Spleen (tissue), 11 donors: ENCODE measurements around the gene GABRB1. TPM values are rescaled to one million over a fixed set of nuclear protein-coding genes. Genes with fewer than 3 reads are reported as not detected.

Source experiments
- DNase-seq: peaks from one replicate; pipeline ENCODE4 v3.0.0-alpha.2; 2020
- H3K27ac ChIP-seq, 8 donors: fragments of 200-600 bp; sonication (generic) in 7 of 8; 1 replicate in 4 of 8; 2 replicates in 4 of 8; pipeline versions ENCODE4 v1.5.0 to v1.8.0; 2016 to 2021; ENCODE audit warnings: inconsistent platforms in 4 of 8, mild to moderate bottlenecking in 4 of 8, moderate library complexity in 1 of 8
- H3K27me3 ChIP-seq, 7 donors: fragments of 200-600 bp; sonication (generic) in 6 of 7; replicated peaks in 1 of 7; 1 replicate in 4 of 7; 2 replicates in 3 of 7; pipeline versions ENCODE4 v1.5.0 to v1.8.0; 2016 to 2021; ENCODE audit warnings: inconsistent platforms in 3 of 7, mild to moderate bottlenecking in 1 of 7
- H3K36me3 ChIP-seq, 6 donors: fragments of 200-600 bp; sonication (generic) in 5 of 6; 1 replicate in 4 of 6; 2 replicates in 2 of 6; pipeline versions ENCODE4 v1.5.0 to v1.8.0; 2016 to 2021; ENCODE audit warnings: inconsistent platforms in 2 of 6
- H3K4me1 ChIP-seq, 6 donors: fragments of 200-600 bp; sonication (generic) in 5 of 6; 1 replicate in 3 of 6; 2 replicates in 3 of 6; pipeline versions ENCODE4 v1.5.0 to v1.8.0; 2016 to 2021; ENCODE audit warnings: inconsistent platforms in 3 of 6
- H3K4me3 ChIP-seq, 8 donors: fragments of 200-600 bp; sonication (generic) in 7 of 8; 1 replicate in 4 of 8; 2 replicates in 4 of 8; pipeline versions ENCODE4 v1.5.0 to v1.8.0; 2016 to 2021; ENCODE audit warnings: inconsistent platforms in 4 of 8, mild to moderate bottlenecking in 4 of 8, moderate library complexity in 2 of 8
- H3K9me3 ChIP-seq, 8 donors: fragments of 200-600 bp; sonication (generic) in 7 of 8; 1 replicate in 4 of 8; 2 replicates in 4 of 8; pipeline versions ENCODE4 v1.5.0 to v1.8.0; 2016 to 2021; ENCODE audit warnings: inconsistent platforms in 4 of 8
- CTCF ChIP-seq, 11 experiments: fragments of 200-600 bp in 7 of 11; fragments of 450-650 bp in 4 of 11; sonication (generic) in 4 of 11; IDR thresholded peaks in 8 of 11; conservative IDR thresholded peaks in 3 of 11; 1 replicate in 7 of 11; 2 replicates in 4 of 11; pipeline versions ENCODE4 v1.4.0 to v1.8.0; 2016 to 2021; ENCODE audit warnings: antibody characterized with exemption in 11 of 11, inconsistent platforms in 4 of 11, mild to moderate bottlenecking in 1 of 11
- POLR2A ChIP-seq, 3 donors: fragments of 450-650 bp; IDR thresholded peaks; one replicate each; pipeline ENCODE4 v1.5.1; 2017; ENCODE audit warnings: antibody characterized with exemption in 3 of 3, mild to moderate bottlenecking in 1 of 3
- POLR2AphosphoS5 ChIP-seq, 3 donors: sonication (generic); formaldehyde crosslinking; IDR thresholded peaks; one replicate each; pipeline ENCODE4 v1.5.1; 2017; ENCODE audit warnings: antibody characterized with exemption in 3 of 3
- WGBS, 5 donors: extraction: QIAGEN DNeasy Blood & Tissue Kit in 3 of 5; methylation state at CpG; one replicate each; pipeline versions ENCODE4 v1.1.5 to v1.1.7; 2013 to 2018; 5-methylcytosine and 5-hydroxymethylcytosine counted together
- intact Hi-C: fragments of 100-400 bp; cut with DNase I; formaldehyde crosslinking; loops from one replicate; pipeline ENCODE4 v1.15.0; 2023; ENCODE audit warnings: low total_unique reads
- polyA plus RNA-seq, 3 donors: library from polyadenylated mRNA; stranded (reverse); fragments of 200-250 nt; gene quantifications; one replicate each; pipeline ENCODE4 v1.2.1, GENCODE V29; 2013
- total RNA-seq, 7 donors: library from RNA; depleted of rRNA in 3 of 7; stranded (reverse); fragments of >200 nt in 3 of 7; fragmentation: NEBNext Ultra II Directional in 4 of 7; extraction: Animal tissue kit (Norgen Biotek cat#: 25700) in 4 of 7; gene quantifications; one replicate each; pipeline versions ENCODE4 v1.1.0 to v1.2.1, GENCODE V29; 2016 to 2021
- donor health status: healthy with polysubstance abuse.
- donor health status: DM: no; HTN: no; CAD: no; lungs with moderate emphysema.
- donor health status: DM: no; HTN: no; CAD: no.
- donor health status: Bipolar disorder and iron deficiency.
- donor health status: healthy.
- donor health status: DM: no; HTN: no; CAD: no.
- donor health status: DM: yes; HTN: yes; CAD: no.

GABRB1 gene
- total and polyA plus RNA-seq, 10 donors: not detected

- WGBS, 5 donors: 84 to 95% (median 88%) methylated on average over 3 of the region's 3 CpGs
- H3K4me3 ChIP-seq: no peak overlapping the region
- no peak overlapping the region for H3K27ac ChIP-seq
- no peaks in the 10 kb centered on the region for H3K27me3 ChIP-seq
- intact Hi-C loops: no loop called here
- H3K36me3 ChIP-seq: no peaks in the 10 kb centered on the region
- no peaks in the 10 kb centered on the region for H3K4me1 ChIP-seq
- TF ChIP-seq CTCF (IDR thresholded peaks at IDR 0.05 in 8 of 11, conservative IDR thresholded peaks at IDR 0.05 in 3 of 11): no peak
- TF ChIP-seq POLR2AphosphoS5 (IDR thresholded peaks at IDR 0.05): no peak
- TF ChIP-seq POLR2A (IDR thresholded peaks at IDR 0.05): no peak
- H3K9me3 ChIP-seq: no peaks in the 10 kb centered on the region
- DNase-seq: no peak
These were observed 359.9 kb downstream of the GABRB1 start for GRCh38 chr4:47391256-47391655.

GRCh38 chr4:47406408-47406807, 375.0 kb downstream of the GABRB1 start:
- Histone ChIP-seq H3K9me3 (no peaks in the 10 kb centered on the region), H3K27me3 (no peaks in the 10 kb centered on the region), H3K4me3 (no peak overlapping the region), H3K27ac (no peak overlapping the region), H3K4me1 (no peaks in the 10 kb centered on the region), H3K36me3 (no peaks in the 10 kb centered on the region)
- TF ChIP-seq POLR2A (IDR thresholded peaks at IDR 0.05) (no peak), CTCF (IDR thresholded peaks at IDR 0.05 in 8 of 11, conservative IDR thresholded peaks at IDR 0.05 in 3 of 11) (no peak), POLR2AphosphoS5 (IDR thresholded peaks at IDR 0.05) (no peak)
- intact Hi-C loops: no loop called here
- DNase-seq: no peak
- 60 to 75% (median 62%) methylated on average over 2 of the region's 2 CpGs for WGBS, 5 donors

- Histone ChIP-seq H3K36me3 (no peaks in the 10 kb centered on the region), H3K4me1 (no peaks in the 10 kb centered on the region), H3K9me3 (no peaks in the 10 kb centered on the region), H3K27ac (no peak overlapping the region), H3K27me3 (no peaks in the 10 kb centered on the region), H3K4me3 (no peak overlapping the region)
- no peak for DNase-seq
- 63 to 76% (median 68%) methylated on average over 1 of the region's 1 CpG for WGBS, 5 donors
- intact Hi-C loops: no loop called here
- TF ChIP-seq POLR2AphosphoS5 (IDR thresholded peaks at IDR 0.05): no peak
- no peak for TF ChIP-seq POLR2A (IDR thresholded peaks at IDR 0.05)
- no peak for TF ChIP-seq CTCF (IDR thresholded peaks at IDR 0.05 in 8 of 11, conservative IDR thresholded peaks at IDR 0.05 in 3 of 11)
These were observed 378.9 kb downstream of the GABRB1 start for GRCh38 chr4:47410271-47410670.

- TF ChIP-seq POLR2A (IDR thresholded peaks at IDR 0.05): no peak
- no peak for TF ChIP-seq CTCF (IDR thresholded peaks at IDR 0.05 in 8 of 11, conservative IDR thresholded peaks at IDR 0.05 in 3 of 11)
- TF ChIP-seq POLR2AphosphoS5 (IDR thresholded peaks at IDR 0.05): no peak
- Histone ChIP-seq H3K4me3 (no peak overlapping the region), H3K36me3 (no peaks in the 10 kb centered on the region), H3K27ac (no peak overlapping the region), H3K9me3 (no peaks in the 10 kb centered on the region), H3K27me3 (no peaks in the 10 kb centered on the region), H3K4me1 (no peaks in the 10 kb centered on the region)
- intact Hi-C loops: no loop called here
- no peak for DNase-seq
- 39 to 74% (median 61%) methylated on average over 2 of the region's 2 CpGs for WGBS, 5 donors
These were observed 382.2 kb downstream of the GABRB1 start for GRCh38 chr4:47413521-47413920.
